IPS DF 4.7 (cell line): Measurements from ENCODE around the gene CTRB1.

Experiments
- DNase-seq: peaks from one replicate; pipeline ENCODE4 v3.0.0-alpha.2; 2013; ENCODE audit warnings: low spot score; ENCODE audit errors: extremely low read depth

CTRB1 gene

GRCh38 chr16:75218256-75219076 lies at the start of gene CTRB1:
Gene CTRB1, plus strand, starts transcription at chr16:75218988. Its CDS starts 20 bp downstream, at chr16:75219008.
- no peak for DNase-seq

- no peak for DNase-seq
Measured at GRCh38 chr16:75169899-75170405, 48.8 kb upstream of the CTRB1 start.

DNA sequence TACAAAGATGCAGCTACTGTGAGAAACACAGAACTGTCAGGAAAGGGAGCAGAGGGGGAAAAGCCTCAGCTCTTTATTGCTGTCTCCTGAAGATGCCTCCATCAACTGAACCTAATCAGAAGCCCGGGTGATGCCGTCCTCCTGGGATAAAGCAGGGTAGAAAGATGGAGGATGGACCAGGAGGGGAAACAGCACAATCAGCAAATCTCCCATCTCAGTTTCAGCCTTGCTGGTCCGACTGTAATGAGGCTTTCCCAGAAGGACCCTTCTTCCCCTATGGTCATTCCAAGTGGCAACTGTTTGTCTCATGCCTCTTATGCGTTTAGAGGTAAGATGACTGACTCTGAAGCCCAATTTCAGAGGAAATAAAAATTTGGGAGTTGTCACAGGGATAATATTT lies 46.2 kb upstream of the CTRB1 start:
- no peak for DNase-seq

DNA sequence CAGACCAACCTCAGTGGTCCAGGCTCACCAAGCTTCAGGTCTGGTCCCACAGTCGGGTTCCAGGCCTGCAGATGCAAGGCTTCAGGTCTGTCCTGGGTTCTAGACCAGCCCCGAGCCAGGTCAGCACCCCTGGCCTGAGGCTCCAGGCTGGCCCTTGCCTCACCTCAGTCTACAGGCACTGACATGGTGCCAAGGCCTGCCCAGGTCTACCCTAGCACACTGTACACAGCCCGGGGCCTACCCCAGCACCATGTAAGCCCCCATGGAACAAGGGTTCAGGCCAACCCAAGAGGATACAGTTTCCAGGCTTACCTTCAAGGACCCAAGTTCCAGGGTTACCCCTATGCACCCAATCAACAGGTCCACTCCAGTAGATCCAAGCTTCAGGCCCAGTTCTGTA lies 43.7 kb upstream of the CTRB1 start:
- DNase-seq: no peak

DNA sequence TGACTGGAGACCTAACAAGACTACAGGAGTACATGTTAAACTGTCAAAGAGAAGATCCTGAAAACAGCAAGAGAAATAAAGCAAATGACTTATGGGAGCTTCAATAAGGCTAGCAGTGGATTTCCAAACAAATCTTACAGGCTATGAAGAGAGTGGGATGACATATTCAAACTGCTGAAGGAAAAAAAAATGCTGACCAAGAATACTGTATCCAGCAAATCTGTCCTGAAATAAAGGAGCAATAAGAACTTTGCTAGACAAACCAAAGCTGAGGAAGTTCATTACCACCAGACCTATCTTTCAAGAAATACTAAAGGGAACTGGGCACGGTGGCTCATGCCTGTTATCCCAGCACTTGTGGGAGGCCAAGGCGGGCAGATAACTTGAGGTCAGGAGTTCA lies 41.9 kb upstream of the CTRB1 start:
- no peak for DNase-seq

DNA sequence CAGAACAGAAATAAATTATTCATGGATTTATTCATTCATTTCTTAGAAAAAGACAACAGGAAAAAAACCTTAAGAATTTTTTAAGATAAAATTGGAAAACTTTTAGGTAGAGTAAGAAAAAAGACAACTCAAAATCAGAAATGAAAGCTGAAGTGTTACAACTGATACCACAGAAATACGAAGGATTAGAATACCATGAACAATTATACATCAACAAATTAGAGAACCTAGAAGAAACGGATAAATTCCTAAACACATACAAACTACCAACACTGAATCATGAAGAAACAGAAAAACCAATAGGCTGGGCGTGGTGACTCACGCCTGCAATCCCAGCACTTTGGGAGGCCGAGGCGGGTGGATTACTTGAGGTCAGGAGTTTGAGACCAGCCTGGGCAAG lies 39.6 kb upstream of the CTRB1 start:
- DNase-seq: no peak

GRCh38 chr16:75181630-75182029 lies 37.2 kb upstream of the CTRB1 start:
- DNase-seq: no peak

DNA sequence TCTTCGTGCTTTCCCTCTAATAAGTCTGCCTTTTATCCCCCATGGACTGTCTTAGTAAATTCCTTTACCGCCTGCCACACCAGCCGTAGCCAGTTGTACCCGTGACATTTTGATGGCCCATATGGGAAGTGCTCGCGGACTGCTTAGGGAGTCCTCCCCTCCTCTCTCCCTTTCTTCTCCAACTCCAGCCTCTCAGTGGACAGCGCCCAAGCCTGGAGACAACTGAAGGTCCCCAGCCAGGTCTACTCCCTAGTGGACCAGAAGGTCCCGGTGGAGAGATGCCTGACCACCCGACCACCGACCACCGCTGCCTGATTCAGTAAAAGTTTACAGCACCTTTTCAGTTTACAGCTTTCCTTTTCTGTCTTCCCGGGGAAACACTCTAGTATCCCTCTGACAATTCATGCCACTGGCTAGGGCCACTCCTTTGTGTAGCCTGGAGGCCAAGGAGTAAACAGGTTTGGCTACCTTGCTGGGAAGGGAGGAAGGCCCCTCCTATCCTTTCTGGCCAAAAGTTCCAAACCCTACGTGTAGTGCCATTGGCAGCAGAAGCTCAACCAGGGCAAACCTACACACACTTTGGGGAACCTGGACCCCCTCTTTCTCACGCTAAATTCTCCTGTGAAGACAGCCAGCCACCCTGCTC lies 29.8 kb upstream of the CTRB1 start:
- no peak for DNase-seq

DNA sequence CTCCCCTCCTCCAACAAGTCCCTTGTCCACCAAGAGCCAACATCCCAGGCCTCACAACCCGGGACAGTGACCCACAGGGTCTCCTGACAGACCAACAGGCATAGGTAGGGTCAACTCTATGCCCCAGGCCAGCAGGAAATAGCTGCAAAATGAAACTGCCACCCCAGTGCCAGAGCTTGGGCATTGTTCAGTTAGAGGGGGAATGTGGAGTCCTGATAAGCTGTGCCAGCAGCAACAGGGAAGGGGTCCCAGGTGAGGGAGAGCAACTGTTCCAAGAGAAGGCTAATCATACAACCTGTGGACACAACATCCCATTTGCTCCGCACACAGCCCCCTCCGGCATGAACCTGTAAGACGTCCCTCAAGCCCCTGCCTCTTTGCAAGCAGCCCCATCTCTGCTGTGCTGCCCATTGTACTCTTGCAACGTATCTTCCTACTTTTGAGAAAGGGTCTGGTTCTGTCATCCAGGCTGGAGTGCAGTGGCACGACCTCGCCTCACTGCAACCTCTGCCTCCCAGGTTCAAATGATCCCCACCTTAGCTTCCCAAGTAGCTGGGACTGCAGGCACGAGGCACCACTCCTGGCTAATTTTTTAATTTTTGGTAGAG lies 29.0 kb upstream of the CTRB1 start:
- no peak for DNase-seq

DNA sequence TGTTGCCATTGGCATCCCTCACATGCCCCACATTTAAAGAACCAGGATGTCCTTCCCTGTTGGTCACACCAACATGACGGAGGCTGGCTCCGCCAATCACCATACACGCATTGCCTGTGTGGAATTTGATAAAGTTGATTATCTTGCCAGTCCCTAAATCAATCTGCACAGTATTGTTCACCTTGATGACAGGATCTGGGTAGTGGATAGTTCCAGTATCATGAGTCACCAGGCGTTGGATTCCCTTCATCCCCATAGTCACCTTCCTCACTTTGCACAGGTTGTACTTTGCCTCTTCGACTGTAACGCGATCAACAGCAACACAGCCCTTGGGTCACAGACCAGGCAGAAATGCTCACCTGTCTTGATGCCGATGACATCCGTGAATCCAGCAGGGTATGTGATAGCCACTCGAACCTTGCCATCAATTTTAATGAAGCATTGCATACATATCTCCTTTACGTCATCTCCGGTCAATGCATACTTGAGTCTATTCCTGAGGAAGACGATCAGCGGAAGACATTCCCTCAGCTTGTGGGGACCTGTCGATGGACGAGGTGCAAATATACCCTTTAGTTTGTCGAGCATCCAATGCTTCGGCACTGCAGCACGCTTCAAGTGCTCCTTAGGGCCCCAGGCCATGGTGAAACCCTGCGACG lies 26.1 kb upstream of the CTRB1 start:
- no peak for DNase-seq

- DNase-seq: no peak
Measured at GRCh38 chr16:75193265-75193650, 25.5 kb upstream of the CTRB1 start.

DNA sequence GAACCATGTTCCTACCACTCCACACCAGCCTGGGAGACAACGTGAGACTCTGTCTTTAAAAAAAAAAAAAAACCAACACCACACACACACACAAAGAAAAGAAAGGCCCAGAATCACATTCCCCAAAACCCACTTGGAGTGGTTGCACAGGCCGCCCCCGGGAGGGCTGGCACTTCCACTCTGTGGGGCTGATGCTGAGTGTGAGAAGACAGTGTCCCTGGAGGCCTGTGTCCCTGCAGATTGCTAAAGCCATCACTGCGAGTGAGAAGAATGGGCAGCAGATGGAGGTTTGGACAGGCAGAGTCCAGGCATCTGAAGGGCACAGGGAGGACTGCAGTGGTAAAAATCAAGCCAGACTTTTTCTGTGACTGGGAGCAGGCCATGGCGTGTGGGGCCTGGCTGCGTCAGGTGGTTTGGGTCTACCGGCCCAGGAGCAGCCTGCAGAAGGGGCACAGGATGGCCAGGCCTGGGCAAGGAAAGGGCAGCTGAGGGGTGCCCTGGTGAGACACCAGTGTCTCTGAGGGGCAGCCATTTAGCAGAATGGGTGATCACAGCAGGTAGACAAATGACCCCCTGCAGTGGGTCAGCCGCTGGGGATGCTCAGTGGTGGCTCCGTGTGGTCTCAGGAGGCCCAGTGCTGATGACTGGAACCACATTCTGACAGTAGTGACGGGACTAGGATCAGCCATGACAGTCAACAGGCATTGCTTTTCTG lies 24.9 kb upstream of the CTRB1 start:
- DNase-seq: no peak

- no peak for DNase-seq
Measured at GRCh38 chr16:75195811-75196790, 22.7 kb upstream of the CTRB1 start.

GRCh38 chr16:75196836-75197235 lies 22.0 kb upstream of the CTRB1 start:
- DNase-seq: no peak

DNA sequence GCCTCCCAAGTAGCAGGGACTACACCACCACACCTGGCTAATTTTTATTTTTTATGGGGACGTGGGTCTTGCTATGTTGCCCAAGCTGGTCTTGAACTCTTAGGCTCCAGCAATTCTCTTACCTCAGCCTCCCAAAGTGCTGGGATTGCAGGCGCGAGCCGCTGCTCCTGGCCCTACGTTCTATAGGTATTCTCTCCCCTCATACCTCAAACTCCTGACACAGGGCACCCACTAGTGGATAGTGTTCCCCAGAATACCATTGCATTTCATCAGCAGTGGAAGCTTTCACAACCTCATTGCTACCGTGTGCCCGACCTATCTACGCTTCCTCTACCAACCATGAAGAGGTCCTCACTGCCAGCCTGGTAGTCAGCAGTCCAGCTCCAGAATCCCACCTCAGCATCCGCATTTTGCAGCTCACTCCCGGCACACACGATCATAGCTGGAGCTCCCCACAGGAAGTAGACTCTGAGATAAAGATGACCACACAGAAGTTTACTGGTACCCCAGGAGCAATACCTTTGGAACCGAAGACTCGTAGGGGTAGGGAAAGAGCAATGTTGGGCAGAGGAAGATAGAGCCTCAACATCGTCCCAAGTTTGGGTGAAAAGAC lies 21.2 kb upstream of the CTRB1 start:
- DNase-seq: no peak

GRCh38 chr16:75198135-75198600 lies 20.6 kb upstream of the CTRB1 start:
- DNase-seq: no peak

GRCh38 chr16:75202069-75202590 lies 16.7 kb upstream of the CTRB1 start:
- DNase-seq: no peak

DNA sequence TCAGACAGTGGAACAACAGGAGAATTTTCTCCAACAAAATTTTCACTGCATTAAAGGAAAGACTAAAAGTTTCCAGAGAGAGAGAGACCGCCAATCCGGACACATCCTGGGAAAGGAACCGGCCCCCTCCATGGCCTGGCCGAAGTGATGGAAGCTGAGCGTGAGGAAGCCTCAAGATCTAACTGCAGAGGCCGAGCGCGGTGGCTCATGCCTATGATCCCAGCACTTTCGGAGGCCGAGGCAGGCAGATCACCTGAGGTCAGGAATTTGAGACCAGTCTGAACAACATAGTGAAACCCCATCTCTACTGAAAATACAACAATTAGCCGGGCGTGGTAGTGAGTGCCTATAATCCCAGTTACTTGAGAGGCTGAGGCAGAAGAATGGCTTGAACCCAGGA lies 15.7 kb upstream of the CTRB1 start:
- no peak for DNase-seq
